T47D (cell line): ENCODE results near the gene THADA.

Experiments used
- DNase-seq, 2 experiments: peaks; one replicate each; pipeline versions ENCODE4 v3.0.0 to v3.0.0-alpha.2; 2011 to 2012; ENCODE audit warnings: low read depth in 1 of 2, low spot score in 1 of 2
- JUND ChIP-seq: IDR thresholded peaks from 2 replicates; pipeline ENCODE4 v1.6.1; 2012; ENCODE audit warnings: low read depth
- in situ Hi-C: cut with HindIII; loops from 2 replicates; pipeline ENCODE4 v1.10.0; 2016; ENCODE audit warnings: low sequenced_read_pairs, low pct_unique_long_range_greater_than_20kb

Gene THADA

DNA sequence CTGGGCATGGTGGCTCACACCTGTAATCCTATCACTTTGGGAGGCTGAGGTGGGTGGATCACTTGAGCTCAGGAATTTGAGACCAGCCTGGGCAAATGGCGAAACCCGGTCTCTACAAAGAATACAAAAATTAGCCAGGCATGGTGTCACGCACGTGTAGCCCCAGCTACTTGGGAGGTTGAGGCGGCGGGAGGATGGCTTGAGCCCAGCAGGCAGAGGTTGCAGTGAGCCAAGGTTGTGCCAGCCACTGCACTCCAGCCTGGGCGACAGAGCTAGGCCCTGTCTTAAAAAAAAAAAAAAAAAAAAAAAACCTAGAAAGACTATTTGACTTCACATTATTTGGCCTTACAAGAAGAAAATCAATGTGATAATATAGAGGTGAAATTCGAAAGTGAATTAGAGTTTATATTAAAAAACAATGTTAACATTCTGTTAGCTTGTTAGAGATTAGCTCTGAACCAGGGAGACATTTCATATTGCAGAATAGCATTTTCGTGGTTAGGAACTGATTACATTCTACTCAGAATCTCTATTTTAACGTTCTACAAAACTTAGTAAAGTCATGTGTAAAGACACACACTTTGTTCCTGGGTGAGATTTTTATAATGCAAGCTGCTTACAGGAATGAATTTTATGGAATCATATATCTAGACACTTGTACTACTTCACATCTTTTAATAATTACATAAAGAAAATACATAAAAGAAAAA lies 120.5 kb downstream of the THADA start:
- in situ Hi-C loops: no loop called here
- no peak for DNase-seq
- no peak for TF ChIP-seq JUND

DNA sequence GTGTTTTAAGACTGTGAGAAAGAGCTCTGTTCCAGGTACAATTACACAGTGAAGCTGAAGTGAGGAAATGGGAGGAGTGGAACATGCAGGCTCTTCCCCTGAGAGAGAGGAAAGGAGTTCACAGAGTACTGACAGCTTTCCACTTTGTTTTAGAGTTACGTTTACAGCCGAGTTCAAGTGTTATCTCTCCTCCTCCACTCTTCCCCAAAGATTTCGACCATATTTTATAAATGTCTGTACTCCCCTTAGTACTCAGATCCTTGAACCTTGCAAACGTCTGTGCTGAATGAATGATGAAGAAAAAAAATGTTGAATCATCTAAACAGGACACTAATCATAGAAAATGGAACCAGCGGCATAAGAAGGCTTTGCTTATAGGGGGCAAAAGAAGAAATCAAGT lies 121.6 kb downstream of the THADA start:
- no peak for TF ChIP-seq JUND
- DNase-seq: no peak
- in situ Hi-C loops: no loop called here

GRCh38 chr2:43473767-43474166 lies 122.1 kb downstream of the THADA start:
- no peak for TF ChIP-seq JUND
- in situ Hi-C loops: no loop called here
- no peak for DNase-seq

DNA sequence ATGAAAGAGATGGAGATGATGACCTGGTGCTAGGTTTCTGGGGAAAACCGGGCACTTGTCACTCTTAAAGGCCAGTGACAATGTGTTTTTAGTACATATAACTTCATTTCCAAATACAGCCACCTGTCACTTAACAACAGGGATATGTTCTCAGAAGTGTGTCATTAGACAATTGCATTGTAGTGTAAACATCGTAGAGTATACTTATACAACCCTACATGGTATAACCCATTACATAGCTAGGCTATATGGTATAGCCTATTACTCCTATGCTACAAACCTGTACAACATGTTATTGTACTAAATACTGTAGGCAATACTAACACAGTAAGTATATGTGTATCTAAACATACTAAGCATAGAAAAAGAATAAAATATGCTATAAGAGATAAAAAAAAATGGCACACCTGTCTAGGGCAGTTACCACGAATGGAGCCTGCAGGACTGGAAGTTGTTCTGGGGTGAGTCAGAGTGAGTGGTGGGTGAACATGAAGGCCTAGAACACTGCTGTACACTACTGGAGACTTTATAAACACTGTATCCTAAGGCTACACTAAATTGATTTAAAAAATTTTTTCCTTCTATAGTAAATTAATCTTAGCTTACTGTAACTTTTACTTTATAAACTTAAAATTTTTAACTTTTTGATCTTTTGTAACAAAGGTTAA lies 123.2 kb downstream of the THADA start:
- in situ Hi-C loops: no loop called here
- DNase-seq: no peak
- no peak for TF ChIP-seq JUND

- in situ Hi-C loops: no loop called here
- TF ChIP-seq JUND: no peak
- DNase-seq: no peak
These were observed 126.1 kb downstream of the THADA start for GRCh38 chr2:43469713-43470112.

GRCh38 chr2:43469094-43469493 lies 126.7 kb downstream of the THADA start:
- DNase-seq: no peak
- TF ChIP-seq JUND: no peak
- in situ Hi-C loops: no loop called here

GRCh38 chr2:43467891-43468290 lies 127.9 kb downstream of the THADA start:
- DNase-seq: no peak
- in situ Hi-C loops: no loop called here
- no peak for TF ChIP-seq JUND

DNA sequence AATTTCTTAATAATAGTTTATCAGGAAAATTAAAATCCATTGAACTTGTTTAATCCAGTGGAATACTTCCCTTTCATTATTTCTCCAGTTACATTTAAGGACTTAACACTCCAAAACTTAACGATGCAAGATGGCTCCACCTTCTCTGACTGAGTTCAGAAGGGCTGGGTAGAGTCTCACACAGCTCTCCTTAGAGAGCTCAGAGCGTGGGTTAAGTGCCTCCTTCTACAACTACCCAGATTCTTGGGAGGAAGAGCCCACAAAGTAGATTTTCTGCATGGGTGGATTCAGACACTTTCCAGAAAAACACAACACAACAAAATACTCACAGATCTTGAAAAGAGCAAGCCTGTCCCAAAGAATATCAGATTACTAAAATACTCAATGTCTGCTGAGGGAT lies 130.6 kb downstream of the THADA start:
- DNase-seq: no peak
- in situ Hi-C loops: no loop called here
- no peak for TF ChIP-seq JUND

DNA sequence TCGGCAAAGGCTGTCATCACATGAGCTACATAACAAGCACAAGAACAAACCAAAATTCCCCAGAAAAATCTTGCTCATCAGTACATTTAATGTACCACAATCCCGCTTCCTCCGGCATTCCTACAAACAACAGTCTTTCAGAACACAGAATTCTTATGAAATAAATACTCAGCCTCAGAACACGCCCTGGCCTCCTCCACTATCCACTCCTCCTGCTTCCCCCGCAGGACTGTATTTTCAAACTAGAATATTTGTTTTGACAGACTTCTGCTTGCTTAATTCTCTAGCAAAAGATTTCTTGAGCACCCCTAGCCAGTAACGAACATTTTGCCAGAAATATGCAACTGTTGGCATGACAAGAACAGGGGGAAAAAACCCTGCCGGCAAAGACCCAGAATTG lies 131.2 kb downstream of the THADA start:
- no peak for DNase-seq
- in situ Hi-C loops: no loop called here
- TF ChIP-seq JUND: no peak

DNA sequence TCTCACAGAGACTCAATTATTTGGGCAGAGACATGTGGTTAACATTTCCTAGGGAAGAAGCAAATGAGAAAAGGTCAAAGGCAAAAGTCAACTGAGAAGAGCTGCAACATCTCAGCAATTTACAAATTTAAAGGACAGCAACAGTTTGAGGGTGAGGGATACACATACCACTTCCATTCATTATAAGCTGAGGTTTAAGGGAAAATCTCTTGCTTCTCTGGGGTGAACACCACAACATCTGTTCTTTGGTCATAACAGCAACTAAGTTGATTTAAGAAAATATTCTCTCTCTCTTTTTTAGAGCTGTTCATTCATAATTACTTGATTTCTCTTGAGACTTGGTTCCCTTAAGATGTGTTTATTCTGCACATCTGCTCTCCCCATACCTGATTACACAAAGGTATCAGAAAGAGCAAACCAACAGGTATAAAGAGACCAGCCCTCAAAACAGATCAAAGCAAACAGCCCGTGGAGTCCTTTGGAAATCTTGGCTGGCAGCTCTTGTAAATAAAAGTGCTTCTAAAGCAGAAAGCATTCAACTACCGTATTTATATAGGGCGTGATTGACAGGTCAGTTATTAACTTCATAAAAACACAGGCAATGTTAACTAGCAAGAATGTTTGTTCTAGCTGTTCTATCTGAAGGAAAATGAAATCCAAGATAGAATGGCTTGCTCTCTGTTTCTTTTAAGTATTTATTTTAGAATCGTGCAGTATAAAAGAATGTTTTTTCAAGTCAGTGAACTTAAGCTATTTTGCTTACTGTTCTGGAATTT lies 132.8 kb downstream of the THADA start:
- peak; percentile 21 to 88 for DNase-seq
- in situ Hi-C loops: no loop called here
- TF ChIP-seq JUND: peak; percentile 81

DNA sequence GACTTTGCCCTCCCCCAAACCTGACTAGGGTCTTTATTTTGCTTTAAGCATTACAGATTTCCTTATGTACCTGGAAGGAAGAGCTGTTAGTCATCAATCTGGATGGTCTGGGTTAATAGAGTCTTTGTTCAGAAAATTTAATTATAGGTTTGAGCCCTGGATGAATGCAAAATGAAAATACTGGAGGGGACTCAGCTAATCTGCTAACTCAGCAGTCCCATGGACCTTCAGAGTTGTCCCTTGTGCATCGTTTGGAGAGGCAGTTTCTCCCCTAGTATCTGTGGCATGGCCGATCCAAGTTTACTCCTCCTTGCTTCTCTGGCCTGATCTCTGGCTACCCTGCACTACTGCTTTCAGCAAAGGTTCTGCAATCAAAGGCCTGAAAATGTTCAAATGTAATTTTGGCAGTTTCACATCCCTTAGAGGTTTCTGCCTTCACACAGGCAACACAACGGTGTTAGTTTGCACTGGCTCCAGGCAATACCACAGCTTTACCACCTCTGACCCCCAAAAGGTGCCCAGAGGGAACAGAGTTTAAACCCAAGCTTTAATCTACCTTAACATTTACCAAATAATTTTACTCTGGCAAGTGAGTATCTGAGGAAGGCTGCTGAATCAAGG lies 134.3 kb downstream of the THADA start:
- in situ Hi-C loops: no loop called here
- TF ChIP-seq JUND: 0 out of 2 replicates have a peak, but pooled peaks have one; percentile 10

DNA sequence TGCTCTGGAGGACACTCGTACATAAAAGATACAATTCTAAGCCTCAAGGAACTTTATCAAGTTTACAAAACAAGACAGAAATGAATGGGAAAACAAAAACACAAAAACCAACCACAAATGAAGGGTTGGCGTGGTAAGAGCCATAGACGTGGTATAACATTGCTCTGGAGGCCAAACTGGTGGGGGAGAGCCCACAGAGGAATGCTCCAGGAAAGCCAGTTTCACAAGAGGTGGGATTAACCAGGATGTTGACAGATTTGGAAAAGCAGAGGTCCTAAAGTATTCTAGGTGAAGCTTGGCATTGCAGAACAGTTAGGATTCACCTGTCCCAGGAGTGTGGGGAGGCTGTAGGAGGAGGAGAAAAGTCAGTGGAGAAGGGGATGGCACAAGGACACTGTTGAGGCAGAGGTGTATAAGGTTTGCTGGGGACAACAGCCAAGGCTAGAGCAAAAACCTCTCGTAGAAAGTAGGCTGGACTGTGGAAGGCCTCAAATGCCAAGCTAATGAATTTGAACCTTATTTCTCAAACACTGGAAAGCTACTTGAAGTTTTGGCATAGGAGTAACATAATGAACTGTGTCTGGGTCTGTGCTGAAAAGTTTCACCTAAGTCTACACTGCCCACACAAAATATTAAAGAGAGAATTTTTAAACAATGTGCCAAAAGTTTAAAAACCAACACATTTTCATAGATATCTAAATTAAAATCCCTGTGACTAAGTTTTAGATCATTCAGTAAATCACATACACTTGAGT lies 135.1 kb downstream of the THADA start:
- peak in 1 of 2 experiments; percentile 30 for DNase-seq
- no peak for TF ChIP-seq JUND
- in situ Hi-C loops: no loop called here

More for the DNA sequence above, 134.3 kb downstream of the THADA start:
- peak in 1 of 2 experiments; percentile 78 for DNase-seq

DNA sequence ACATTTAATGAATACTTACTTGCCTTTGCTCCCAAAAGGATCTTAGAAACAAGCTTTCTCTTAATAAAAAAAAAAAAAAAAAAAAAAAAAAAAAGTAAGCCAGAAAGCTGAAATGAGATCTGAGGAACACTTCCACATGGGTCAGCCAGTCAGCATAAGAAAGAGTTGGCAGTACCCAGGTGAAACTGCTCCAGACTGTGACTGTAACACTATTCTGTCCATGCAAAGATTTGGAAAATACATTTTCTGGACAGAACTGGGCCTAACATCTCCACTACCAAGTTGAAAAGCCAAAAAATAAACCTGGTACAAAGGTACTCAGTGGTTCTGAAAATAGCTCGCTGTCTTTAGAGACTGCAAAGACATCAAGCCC lies 135.7 kb downstream of the THADA start:
- in situ Hi-C loops: no loop called here
- TF ChIP-seq JUND: no peak
- no peak for DNase-seq
